Measurements from ENCODE around the gene DGKD.

The DGKD gene

DNA sequence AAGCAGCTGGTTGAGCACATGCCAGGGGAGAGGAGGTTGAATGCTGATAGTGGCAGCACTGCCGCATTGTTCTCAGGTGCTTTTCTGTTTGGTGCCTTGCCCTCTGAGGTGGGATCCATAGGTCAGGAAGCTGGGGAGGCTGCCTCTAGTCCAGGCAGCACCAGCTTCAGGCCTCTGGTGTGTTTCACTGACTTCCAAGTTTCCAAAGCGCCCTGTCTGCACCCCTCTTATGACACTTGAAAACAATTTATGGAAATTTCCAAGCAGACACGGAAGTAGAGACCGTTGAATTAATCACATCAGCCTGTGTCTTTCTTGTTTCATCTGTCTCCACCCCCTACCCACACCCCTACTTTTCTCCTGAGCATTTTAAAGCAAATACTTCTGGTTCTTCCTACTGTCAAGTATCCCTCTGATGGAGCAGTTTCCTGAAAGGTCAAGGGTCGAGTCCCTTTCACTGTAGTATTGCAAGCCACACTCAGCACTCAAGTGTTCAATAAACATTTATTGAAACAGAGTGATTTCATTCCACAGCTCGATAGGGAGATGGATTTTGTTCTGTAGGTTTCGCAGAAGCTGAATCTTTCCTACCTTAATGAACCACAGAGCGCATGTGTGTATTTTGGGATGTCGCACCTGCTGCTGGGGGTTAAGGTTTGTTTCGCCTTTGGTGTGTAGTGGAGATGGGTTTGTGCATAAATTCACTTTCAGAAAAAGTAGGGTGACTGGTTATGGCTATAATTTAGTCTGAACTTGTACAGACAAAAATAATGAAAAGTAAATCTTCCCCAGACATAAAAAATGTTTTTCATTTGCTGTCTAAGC is 21.4 kb downstream of the DGKD start:
- Histone ChIP-seq H3K4me2 (ENCODE audit: low read depth, low read length, poor library complexity, severe bottlenecking) (no peak overlapping the region), H3K79me2 (ENCODE audit: insufficient read depth, low read length) (peaks cover 47% of the 10 kb centered on the region), H3K9me3 (ENCODE audit: insufficient read depth, low read depth, low read length) (no peaks in the 10 kb centered on the region), H3K27me3 (ENCODE audit: insufficient read depth, low read length, poor library complexity, severe bottlenecking) (no peaks in the 10 kb centered on the region), H3K4me3 (ENCODE audit: low read length, poor library complexity, severe bottlenecking) (no peak overlapping the region), H2AFZ (ENCODE audit: low read length) (no peak overlapping the region), H3F3A (ENCODE audit: low read depth) (no peaks in the 10 kb centered on the region), H3K4me1 (ENCODE audit: insufficient read depth, low read length, poor library complexity, severe bottlenecking) (peaks cover 10% of the 10 kb centered on the region), H3K9me2 (replicated peaks; ENCODE audit: low read depth, low read length) (no peaks in the 10 kb centered on the region), H4K20me1 (ENCODE audit: insufficient read depth, low read length, poor library complexity, severe bottlenecking) (no peaks in the 10 kb centered on the region), H3K36me3 (ENCODE audit: insufficient read depth, low read length) (peaks cover 12% of the 10 kb centered on the region; the same call in 1 of the 2 replicates), H3K9ac (ENCODE audit: low read depth, low read length, poor library complexity, severe bottlenecking) (no peak overlapping the region)
- no peak for TF ChIP-seq EZH2phosphoT487 (IDR thresholded peaks at IDR 0.05; ENCODE audit: borderline replicate concordance)
- TF ChIP-seq, protein P1, sequence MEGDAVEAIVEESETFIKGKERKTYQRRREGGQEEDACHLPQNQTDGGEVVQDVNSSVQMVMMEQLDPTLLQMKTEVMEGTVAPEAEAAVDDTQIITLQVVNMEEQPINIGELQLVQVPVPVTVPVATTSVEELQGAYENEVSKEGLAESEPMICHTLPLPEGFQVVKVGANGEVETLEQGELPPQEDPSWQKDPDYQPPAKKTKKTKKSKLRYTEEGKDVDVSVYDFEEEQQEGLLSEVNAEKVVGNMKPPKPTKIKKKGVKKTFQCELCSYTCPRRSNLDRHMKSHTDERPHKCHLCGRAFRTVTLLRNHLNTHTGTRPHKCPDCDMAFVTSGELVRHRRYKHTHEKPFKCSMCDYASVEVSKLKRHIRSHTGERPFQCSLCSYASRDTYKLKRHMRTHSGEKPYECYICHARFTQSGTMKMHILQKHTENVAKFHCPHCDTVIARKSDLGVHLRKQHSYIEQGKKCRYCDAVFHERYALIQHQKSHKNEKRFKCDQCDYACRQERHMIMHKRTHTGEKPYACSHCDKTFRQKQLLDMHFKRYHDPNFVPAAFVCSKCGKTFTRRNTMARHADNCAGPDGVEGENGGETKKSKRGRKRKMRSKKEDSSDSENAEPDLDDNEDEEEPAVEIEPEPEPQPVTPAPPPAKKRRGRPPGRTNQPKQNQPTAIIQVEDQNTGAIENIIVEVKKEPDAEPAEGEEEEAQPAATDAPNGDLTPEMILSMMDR (conservative IDR thresholded peaks at IDR 0.05; ENCODE audit: low read length), result no peak

DNA sequence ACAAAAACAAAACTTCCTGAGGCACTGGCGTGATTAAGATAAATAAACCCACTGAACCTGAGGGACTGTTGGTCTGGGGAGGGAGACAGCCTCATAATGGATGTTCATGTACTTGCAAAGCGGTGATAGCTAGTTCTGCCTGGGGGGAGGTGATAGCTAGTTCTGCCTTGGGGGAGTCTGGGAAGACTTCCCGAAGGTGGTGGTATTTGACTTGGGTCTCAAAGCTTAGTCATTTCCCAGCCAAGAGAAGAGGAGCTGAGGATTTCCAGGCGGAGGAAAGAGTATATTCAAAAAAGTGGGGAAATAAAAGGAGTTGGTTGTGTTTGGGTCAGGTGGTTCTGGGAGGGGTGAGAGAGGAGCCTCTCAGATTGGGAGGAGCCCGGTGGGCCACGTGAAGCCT is 24.7 kb downstream of the DGKD start:
- H3K4me3 ChIP-seq (ENCODE audit: low read length, poor library complexity, severe bottlenecking), result no peak overlapping the region
- TF ChIP-seq EZH2phosphoT487 (IDR thresholded peaks at IDR 0.05; ENCODE audit: borderline replicate concordance), result no peak
- TF ChIP-seq, protein P1 (conservative IDR thresholded peaks at IDR 0.05; ENCODE audit: low read length), result no peak
- no peaks in the 10 kb centered on the region for H4K20me1 ChIP-seq (ENCODE audit: insufficient read depth, low read length, poor library complexity, severe bottlenecking)
- no peaks in the 10 kb centered on the region for H3K9me2 ChIP-seq (replicated peaks; ENCODE audit: low read depth, low read length)
- H3F3A ChIP-seq (ENCODE audit: low read depth), result peaks cover 7% of the 10 kb centered on the region; the same call in 1 of the 2 replicates
- no peak overlapping the region for H2AFZ ChIP-seq (ENCODE audit: low read length)
- no peaks in the 10 kb centered on the region for H3K36me3 ChIP-seq (ENCODE audit: insufficient read depth, low read length)
- peaks cover 24% of the 10 kb centered on the region for H3K4me1 ChIP-seq (ENCODE audit: insufficient read depth, low read length, poor library complexity, severe bottlenecking)
- H3K4me2 ChIP-seq (ENCODE audit: low read depth, low read length, poor library complexity, severe bottlenecking), result no peak overlapping the region
- no peaks in the 10 kb centered on the region for H3K27me3 ChIP-seq (ENCODE audit: insufficient read depth, low read length, poor library complexity, severe bottlenecking)
- no peak overlapping the region for H3K9ac ChIP-seq (ENCODE audit: low read depth, low read length, poor library complexity, severe bottlenecking)
- no peaks in the 10 kb centered on the region for H3K9me3 ChIP-seq (ENCODE audit: insufficient read depth, low read depth, low read length)
- H3K79me2 ChIP-seq (ENCODE audit: insufficient read depth, low read length), result peaks cover 69% of the 10 kb centered on the region

DNA sequence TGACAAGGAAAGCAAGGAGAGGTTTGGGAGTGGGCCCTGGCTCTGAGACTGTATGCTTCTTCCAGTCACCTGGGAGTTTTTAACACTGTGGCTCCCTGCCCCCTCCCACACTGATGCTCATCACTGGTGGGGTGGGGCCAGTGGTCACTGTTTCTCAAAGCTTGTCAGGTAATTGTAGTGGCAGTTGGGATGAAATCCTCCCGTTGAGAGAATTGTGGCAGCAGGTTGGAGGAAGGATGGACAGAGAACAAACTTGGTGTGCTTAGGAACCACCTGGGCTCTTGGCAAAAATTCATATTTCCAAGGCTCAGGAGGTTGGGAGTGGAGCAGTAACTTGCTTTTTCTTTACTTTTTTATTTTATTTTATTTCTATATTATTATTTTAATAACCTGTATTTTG is 25.1 kb downstream of the DGKD start:
- no peak overlapping the region for H2AFZ ChIP-seq (ENCODE audit: low read length)
- H4K20me1 ChIP-seq (ENCODE audit: insufficient read depth, low read length, poor library complexity, severe bottlenecking), result no peaks in the 10 kb centered on the region
- no peaks in the 10 kb centered on the region for H3K36me3 ChIP-seq (ENCODE audit: insufficient read depth, low read length)
- H3K4me1 ChIP-seq (ENCODE audit: insufficient read depth, low read length, poor library complexity, severe bottlenecking), result peaks cover 28% of the 10 kb centered on the region
- no peak overlapping the region for H3K4me3 ChIP-seq (ENCODE audit: low read length, poor library complexity, severe bottlenecking)
- TF ChIP-seq, protein P1 (conservative IDR thresholded peaks at IDR 0.05; ENCODE audit: low read length), result no peak
- TF ChIP-seq EZH2phosphoT487 (IDR thresholded peaks at IDR 0.05; ENCODE audit: borderline replicate concordance), result no peak
- H3K27me3 ChIP-seq (ENCODE audit: insufficient read depth, low read length, poor library complexity, severe bottlenecking), result no peaks in the 10 kb centered on the region
- no peak overlapping the region for H3K4me2 ChIP-seq (ENCODE audit: low read depth, low read length, poor library complexity, severe bottlenecking)
- no peaks in the 10 kb centered on the region for H3K9me2 ChIP-seq (replicated peaks; ENCODE audit: low read depth, low read length)
- peaks cover 71% of the 10 kb centered on the region for H3K79me2 ChIP-seq (ENCODE audit: insufficient read depth, low read length)
- H3F3A ChIP-seq (ENCODE audit: low read depth), result peaks cover 11% of the 10 kb centered on the region
- H3K9me3 ChIP-seq (ENCODE audit: insufficient read depth, low read depth, low read length), result no peaks in the 10 kb centered on the region
- H3K9ac ChIP-seq (ENCODE audit: low read depth, low read length, poor library complexity, severe bottlenecking), result no peak overlapping the region

All from Loucy (cell line).